Measurements from ENCODE around the gene KIF26B. TPM values are rescaled to one million over a fixed set of nuclear protein-coding genes. Genes with fewer than 3 reads are reported as not detected.

Gene KIF26B
- total and polyA plus RNA-seq, 8 donors, result 0.27 to 4.5 (median 0.63) TPM

DNA sequence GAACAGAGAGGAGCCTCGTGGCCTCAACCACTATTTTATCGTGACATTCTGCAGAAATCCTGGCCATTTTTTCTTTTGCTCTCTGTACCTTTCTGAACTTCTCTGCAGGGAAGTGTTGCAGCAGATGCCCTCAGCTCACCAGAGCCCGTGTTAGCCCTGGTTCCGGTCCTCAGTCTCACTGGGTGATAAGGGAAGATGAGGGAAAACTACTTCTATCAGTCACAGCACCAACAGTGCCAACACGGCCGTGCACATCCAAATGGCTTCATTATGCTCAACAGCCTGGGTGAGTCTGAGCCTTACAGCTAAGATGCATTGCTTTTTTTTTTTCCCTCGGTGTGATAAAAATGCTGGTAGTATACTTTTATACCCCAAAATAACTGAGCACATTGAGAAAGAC is 93.0 kb downstream of the KIF26B start:
- Histone ChIP-seq H3K27ac (no peak overlapping the region), H3K27me3 (no peaks in the 10 kb centered on the region), H3K9me3 (no peaks in the 10 kb centered on the region), H3K4me1 (no peaks in the 10 kb centered on the region), H3K4me3 (no peak overlapping the region), H3K36me3 (no peaks in the 10 kb centered on the region)
- no peak for ATAC-seq
- no peak for FAIRE-seq
- intact Hi-C loops (cut with DNase I), result no loop called here
- no peak for DNase-seq
- WGBS, 2 donors, result 73 to 85% methylated on average over 7 of the region's 7 CpGs
- TF ChIP-seq CTCF (IDR thresholded peaks at IDR 0.05), result no peak

GRCh38 chr1:245248231-245248731 is 93.5 kb downstream of the KIF26B start:
- FAIRE-seq (no peak), ATAC-seq (no peak), DNase-seq (no peak)
- 84 to 90% methylated on average over 18 of the region's 18 CpGs for WGBS, 2 donors
- Histone ChIP-seq H3K27me3 (no peaks in the 10 kb centered on the region), H3K4me3 (no peak overlapping the region), H3K4me1 (no peaks in the 10 kb centered on the region), H3K27ac (no peak overlapping the region), H3K9me3 (no peaks in the 10 kb centered on the region), H3K36me3 (no peaks in the 10 kb centered on the region)
- intact Hi-C loops (cut with DNase I), result no loop called here
- no peak for TF ChIP-seq CTCF (IDR thresholded peaks at IDR 0.05)

DNA sequence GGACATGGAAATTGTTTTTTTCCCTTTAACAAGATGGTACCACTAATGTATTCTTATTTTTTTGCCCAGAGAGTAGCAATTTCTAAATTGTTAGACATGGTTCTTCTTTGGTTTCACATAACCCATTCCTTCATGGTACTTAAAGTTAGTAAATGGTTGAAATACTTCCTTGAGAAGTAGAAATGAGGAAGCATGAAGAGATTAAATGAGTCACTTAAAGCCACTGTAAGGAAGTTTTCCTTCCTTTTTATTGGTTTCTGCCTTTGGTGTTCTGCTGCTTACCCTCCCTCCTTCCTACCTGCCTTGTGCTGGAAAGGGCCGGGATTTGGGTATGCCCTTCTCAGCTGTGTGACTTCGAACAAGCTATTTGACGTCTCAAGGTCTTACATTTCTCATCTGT is 101.0 kb downstream of the KIF26B start:
- DNase-seq, result no peak
- intact Hi-C loops (cut with DNase I), result no loop called here
- Histone ChIP-seq H3K4me3 (no peak overlapping the region), H3K9me3 (no peaks in the 10 kb centered on the region), H3K27me3 (peaks cover 0 to 15% (median 0%) of the 10 kb centered on the region in 4 donors), H3K4me1 (peaks cover 0 to 16% (median 12%) of the 10 kb centered on the region in 3 donors), H3K36me3 (no peaks in the 10 kb centered on the region), H3K27ac (no peak overlapping the region)
- TF ChIP-seq CTCF (IDR thresholded peaks at IDR 0.05), result no peak
- FAIRE-seq, result no peak
- no peak for ATAC-seq
- 41 to 50% methylated on average over 3 of the region's 3 CpGs for WGBS, 2 donors

GRCh38 chr1:245256528-245256927 is 101.7 kb downstream of the KIF26B start:
- Histone ChIP-seq H3K36me3 (no peaks in the 10 kb centered on the region), H3K27ac (no peak overlapping the region), H3K9me3 (no peaks in the 10 kb centered on the region), H3K4me3 (no peak overlapping the region), H3K4me1 (peaks cover 0 to 16% (median 12%) of the 10 kb centered on the region in 3 donors), H3K27me3 (peaks cover 0 to 15% (median 0%) of the 10 kb centered on the region in 4 donors)
- DNase-seq (no peak), ATAC-seq (no peak), FAIRE-seq (no peak)
- TF ChIP-seq CTCF (IDR thresholded peaks at IDR 0.05), result no peak
- intact Hi-C loops (cut with DNase I), result no loop called here
- 56 to 70% methylated on average over 6 of the region's 6 CpGs for WGBS, 2 donors

DNA sequence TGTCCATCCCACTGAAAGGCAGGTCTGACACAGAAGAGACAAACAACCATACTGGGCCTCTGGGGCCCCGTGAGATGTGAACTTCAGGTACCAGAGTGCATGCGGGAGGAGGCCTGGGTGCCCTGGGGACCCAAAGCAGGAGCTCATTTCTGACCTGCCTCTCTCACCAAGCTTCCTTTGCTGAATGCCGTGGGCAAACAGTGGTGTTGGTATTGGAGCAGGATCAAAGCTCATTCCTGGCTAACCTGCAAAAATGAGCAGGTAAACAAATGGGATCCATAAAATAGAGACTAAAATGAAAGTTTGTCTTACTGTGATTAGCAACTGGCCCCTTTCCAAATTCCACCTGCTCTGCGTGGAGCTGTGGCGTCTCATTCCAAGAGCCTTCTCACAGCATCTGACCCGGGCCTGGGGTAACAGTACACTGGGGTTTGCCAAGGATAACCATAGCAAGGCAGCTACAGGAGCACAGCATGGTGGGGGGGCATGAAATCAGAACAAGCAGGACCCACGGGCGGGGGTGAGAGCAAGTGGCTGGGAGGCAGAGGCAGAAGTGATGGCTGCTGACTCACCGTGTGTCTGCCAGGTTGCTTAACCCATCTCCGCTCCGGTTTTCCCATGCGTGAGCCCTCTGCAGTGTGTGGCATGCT is 103.6 kb downstream of the KIF26B start:
- peak overlapping the region; percentile 32 to 75 (median 50) for H3K27ac ChIP-seq
- FAIRE-seq (no peak), ATAC-seq (peak; percentile 78 to 93 (median 88)), DNase-seq (peak in 5 of 6 donors; percentile 59 to 68 (median 62))
- 17% methylated on average over 12 of the region's 12 CpGs for WGBS, 2 donors
- intact Hi-C loops (cut with DNase I), result no loop called here
- no peak for TF ChIP-seq CTCF (IDR thresholded peaks at IDR 0.05)
- peaks cover 0 to 16% (median 12%) of the 10 kb centered on the region in 3 donors for H3K4me1 ChIP-seq
- no peaks in the 10 kb centered on the region for H3K36me3 ChIP-seq
- H3K4me3 ChIP-seq, result peak overlapping the region in 1 of 4 donors; percentile 3
- H3K27me3 ChIP-seq, result peaks cover 0 to 15% (median 0%) of the 10 kb centered on the region in 4 donors
- no peaks in the 10 kb centered on the region for H3K9me3 ChIP-seq

All from pancreas (tissue), 10 donors.